Measurements from ENCODE around the gene LIMS2.

Gene LIMS2

DNA sequence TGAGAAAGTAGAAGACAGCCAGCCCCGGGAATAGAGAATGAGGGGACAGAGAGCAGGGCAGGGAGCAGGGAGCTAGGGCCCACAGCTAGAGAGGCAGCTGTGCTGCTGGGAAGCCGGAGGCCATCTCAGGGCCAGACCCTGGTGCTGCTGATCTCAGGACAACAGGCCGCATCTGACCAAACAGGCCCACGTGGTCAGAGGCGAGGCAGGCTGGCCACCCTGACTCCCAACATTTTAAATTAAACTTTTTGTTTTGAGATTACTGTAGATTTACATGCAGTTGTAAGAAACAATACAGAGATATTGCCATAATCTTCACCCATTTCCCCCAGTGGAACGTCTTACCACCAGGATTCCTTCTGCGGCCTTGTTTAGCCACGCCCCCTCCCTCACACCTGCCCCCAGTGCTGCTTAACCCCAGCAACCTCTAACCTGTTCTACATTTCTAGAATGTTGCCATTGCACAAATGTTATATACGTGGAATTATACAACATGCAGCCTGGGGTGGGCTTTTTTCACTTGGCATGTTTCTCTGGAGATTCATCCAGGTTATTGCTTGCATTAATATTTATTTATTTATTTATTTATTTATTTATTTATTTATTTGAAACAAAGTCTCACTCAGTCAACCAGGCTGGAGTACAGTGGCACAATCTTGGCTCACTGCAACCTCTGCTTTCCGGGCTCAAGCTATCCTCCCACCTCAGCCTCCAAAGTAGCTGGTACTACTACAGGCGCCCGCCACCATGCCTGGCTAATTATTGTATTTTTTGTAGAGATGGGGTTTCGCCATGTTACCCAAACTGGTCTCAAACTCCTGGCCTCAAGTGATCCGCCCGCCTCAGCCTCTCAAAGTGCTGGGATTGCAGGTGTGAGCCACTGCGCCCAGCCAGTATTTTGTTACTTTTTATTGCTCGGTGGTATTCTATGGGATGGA, 78.0 kb downstream of the LIMS2 start:
- no peak for DNase-seq

DNA sequence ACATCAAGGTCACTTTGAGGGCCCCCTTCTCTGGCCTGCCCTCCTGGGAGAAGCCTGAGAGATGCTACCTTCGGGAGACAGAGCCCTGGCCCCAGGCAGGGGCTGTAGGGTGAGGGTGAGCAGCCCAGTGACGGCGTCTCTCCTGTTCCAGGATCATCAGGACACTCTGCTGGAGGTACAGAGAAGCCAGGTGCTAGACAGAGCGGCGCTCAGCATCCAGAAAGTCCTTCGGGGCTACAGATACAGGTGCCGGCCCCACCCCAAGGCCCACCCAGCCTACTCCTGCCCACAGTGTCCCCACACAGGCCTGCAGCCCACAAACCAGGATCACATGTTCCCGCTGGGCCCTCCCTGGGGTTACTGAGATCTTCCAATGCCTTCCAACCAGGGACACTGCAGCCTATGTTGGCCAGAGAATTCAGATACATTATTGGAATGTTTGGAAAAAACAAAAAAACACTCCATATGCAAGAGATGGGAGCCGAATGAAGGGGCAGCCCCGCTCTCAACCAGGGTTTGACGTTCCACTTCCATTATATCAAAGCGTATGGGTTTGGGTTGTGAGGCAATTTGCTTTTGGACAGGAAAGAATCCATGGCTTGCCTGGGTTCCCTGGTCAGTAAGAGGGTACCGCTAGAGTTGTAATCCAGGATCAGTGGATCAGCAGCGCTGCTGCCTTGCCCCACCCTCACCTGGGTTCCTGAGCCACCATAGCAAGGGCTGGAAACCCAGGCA, 78.9 kb downstream of the LIMS2 start:
- DNase-seq: no peak

GRCh38 chr2:127594116-127594591, 81.2 kb downstream of the LIMS2 start:
- DNase-seq: no peak

GRCh38 chr2:127593228-127594115, 81.9 kb downstream of the LIMS2 start:
- no peak for DNase-seq

DNA sequence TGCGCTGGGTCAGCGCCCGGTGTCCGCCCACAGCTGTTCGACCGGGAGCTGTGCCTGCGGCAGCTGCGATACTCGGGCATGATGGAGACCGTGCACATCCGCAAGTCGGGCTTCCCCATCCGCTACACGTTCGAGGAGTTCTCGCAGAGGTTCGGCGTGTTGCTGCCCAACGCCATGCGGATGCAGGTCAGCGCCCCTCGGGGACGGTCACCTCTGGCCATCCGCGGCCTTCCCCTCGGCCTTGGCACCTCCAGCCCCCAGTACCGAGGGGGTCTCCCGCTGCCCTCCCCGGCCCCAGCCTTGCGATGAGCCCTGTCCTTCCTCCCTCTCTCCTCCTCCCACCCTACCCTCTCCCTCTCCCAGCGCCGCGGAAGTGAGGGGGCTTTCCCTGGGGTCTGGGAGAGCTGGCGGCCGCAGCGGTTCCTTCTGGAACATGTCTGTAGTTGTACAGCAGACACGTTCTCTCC, 82.5 kb downstream of the LIMS2 start:
- no peak for DNase-seq

DNA sequence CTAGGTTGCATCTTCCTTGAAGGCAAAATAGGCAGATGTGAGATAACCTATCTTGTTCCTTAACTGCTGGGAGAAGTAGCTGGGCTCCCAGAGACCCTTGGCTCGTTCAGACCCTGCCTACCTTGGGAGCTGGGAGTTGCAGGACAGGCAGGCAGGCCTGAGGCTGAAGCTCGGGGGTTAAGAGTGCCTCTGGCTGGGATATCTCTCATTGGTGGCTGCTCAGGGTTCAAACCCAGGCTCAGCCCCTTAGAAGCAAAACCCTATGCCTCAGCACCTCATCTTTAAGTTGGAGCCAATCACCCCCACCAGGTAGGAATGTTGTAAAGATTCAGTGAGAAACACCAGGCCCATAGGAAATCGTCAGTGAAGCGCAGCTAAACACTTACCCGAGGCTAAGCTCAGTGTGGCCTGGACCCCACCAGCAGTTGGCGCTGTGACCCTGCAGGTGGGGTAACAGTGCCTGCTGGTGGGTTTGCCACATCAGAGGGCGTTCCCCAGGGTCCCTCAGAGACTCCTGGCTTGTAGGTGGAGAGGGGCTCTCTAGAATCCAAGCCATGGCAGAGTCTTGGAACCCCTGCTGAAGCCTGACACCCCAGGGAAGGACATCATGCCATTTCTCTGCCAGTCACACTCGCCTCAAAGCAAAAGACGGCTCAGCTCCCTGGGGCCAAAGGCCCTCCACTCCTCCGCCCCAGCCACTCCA, 84.0 kb downstream of the LIMS2 start:
- no peak for DNase-seq

GRCh38 chr2:127590386-127591190, 84.7 kb downstream of the LIMS2 start:
- no peak for DNase-seq

- no peak for DNase-seq
These were observed 85.5 kb downstream of the LIMS2 start for GRCh38 chr2:127589841-127590240.

DNA sequence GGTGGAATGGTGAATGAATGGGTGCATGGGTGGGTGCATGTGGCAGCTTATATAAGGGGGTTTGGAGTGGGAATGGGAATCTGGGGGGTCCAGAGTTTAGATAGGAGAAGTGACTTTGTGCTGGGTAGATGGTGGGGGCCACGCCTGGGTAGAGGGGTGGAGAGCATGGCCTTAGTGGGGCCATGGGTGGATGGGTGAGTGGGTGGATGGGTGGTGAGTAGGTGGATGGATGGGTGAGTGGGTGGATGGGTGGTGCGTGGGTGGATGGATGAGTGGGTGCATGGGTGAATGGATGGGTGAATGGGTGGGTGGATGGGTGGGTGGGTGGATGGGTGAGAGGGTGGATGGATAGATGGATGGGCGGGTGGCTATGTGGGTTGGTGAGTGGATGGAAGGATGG, 86.0 kb downstream of the LIMS2 start:
- no peak for DNase-seq
